RWPE1 (cell line): ENCODE measurements around the gene NFIB.

Experiments used
- CTCF ChIA-PET: fragments of 350-600 bp; sonication (Branson Sonifier 250); formaldehyde crosslinking; extraction: SDS; loops from one replicate; lab custom pipeline; 2021; lab: Yijun Ruan, JAX
- POLR2A ChIA-PET: fragments of 400-600 bp; formaldehyde crosslinking; extraction: SDS; loops from one replicate; lab custom pipeline; 2020; ENCODE audit warnings: antibody characterized with exemption; ENCODE audit not compliant: low non-redundant PET; lab: Yijun Ruan, JAX
- DNase-seq: peaks from one replicate; pipeline ENCODE4 v3.0.0; 2012; ENCODE audit warnings: low spot score
- H3K27ac ChIP-seq: fragments of 450-650 bp; 2 replicates; pipeline ENCODE4 v1.5.1; 2017
- CTCF ChIP-seq: fragments of 450-650 bp; conservative IDR thresholded peaks from 2 replicates; pipeline ENCODE4 v1.5.1; 2017; ENCODE audit warnings: low read depth, mild to moderate bottlenecking

The NFIB gene

DNA sequence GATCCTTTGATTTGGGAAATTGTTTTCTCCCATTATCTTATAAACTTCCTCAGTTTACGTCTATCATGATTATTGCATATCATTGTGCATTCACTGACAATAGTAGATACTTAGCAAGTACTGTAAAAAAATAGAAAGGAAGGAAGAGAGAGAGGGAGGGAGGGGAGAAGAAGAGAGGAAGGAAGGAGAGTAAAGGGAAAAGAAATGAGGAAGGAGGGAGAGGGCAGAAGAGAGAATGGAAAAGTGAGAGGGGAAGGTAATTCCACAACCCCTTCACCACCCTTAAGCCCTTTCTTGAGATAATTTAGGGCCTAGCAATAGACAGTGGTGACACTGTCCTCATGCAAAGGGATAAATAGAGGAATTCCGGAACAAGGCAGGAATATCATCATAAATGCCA, 64.4 kb downstream of the NFIB start:
- no peak overlapping the region for H3K27ac ChIP-seq
- ChIA-PET CTCF (no interaction called here), POLR2A (no interaction called here)
- no peak for TF ChIP-seq CTCF
- DNase-seq: no peak

- POLR2A ChIA-PET: no interaction called here
- TF ChIP-seq CTCF: no peak
- CTCF ChIA-PET: interaction anchor here (0.6 kb wide), 1 partner anchor 40 kb away, joined by 4 read pairs; no protein-coding TSS in a partner anchor
- DNase-seq: no peak
- H3K27ac ChIP-seq: no peak overlapping the region
Observed at GRCh38 chr9:14248149-14248548, 65.8 kb downstream of the NFIB start.

GRCh38 chr9:14247577-14247976, 66.4 kb downstream of the NFIB start:
- POLR2A ChIA-PET: no interaction called here
- H3K27ac ChIP-seq: no peak overlapping the region
- no peak for DNase-seq
- CTCF ChIA-PET: no interaction called here
- TF ChIP-seq CTCF: no peak

- no peak overlapping the region for H3K27ac ChIP-seq
- POLR2A ChIA-PET: no interaction called here
- no peak for TF ChIP-seq CTCF
- no peak for DNase-seq
- CTCF ChIA-PET: no interaction called here
Observed at GRCh38 chr9:14246951-14247350, 67.0 kb downstream of the NFIB start.

DNA sequence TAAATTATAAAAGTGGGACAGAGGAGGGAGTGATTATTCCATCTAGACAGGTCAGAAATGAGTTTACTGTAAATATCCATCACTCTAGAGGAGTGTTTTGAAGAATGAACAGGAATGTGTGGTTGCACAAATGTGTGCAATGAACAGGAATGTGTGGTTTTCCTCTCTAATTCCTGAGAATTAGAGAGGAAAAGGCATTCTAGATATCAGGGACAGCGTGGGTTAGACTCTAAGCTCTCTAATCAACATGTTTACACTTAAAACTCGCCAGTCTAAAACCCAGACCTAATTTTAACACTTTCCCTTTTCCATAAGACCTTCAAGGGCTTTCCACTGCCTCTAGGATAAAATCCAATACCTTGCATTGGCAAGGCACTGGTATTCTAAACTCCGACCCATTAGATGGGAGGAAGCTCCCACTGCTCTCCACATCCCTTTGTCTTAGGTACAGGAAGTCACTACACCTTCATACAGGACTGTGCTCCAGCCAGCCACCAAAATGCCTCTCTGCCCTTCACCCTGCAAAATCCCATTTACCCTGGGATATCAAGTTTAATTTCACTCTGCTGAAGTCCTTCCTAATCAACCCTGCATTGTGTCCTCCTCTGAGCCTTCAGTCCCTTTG, 67.9 kb downstream of the NFIB start:
- no peak overlapping the region for H3K27ac ChIP-seq
- no peak for DNase-seq
- ChIA-PET CTCF (no interaction called here), POLR2A (no interaction called here)
- TF ChIP-seq CTCF: no peak

DNA sequence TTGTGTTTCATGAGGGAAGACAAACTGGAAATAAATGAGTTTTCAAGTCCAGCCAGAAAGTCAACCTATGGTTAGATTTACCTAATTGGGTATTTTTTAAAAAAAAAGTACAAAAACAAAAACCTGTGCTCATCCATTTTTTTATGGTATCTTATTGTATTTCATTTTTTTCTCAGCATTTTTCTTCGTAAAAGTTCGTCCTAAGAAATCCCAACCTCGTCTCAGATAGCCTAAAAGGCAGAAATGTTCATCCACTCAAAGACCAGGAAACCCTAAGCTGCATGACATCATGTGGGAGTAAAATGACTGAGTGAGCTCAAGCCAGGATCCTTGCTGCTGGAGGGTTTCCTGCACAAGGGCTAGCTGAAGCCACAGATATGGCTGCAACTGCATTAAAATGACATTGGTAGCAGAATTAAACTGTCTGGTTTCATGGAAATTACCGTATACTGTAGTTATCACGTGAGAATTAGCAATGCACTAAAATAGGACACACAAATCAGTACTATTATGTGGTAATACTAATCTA, 70.4 kb downstream of the NFIB start:
- ChIA-PET CTCF (no interaction called here), POLR2A (no interaction called here)
- DNase-seq: no peak
- H3K27ac ChIP-seq: no peak overlapping the region
- TF ChIP-seq CTCF: no peak
